A172 (cell line): ENCODE measurements around the gene FFAR1. TPM values are rescaled to one million over a fixed set of nuclear protein-coding genes. Genes with fewer than 3 reads are reported as not detected.

Source experiments
- DNase-seq: peaks from one replicate; pipeline ENCODE4 v3.0.0-alpha.2; 2015; ENCODE audit warnings: low spot score
- total RNA-seq: library from RNA; depleted of rRNA; stranded (reverse); fragments of >200 nt; shearing (Covaris generic); gene quantifications from 2 replicates; pipeline ENCODE4 v1.2.3, GENCODE V29; 2014

FFAR1 gene
- total RNA-seq, 1 experiment from 2014 or later = not detected

DNA sequence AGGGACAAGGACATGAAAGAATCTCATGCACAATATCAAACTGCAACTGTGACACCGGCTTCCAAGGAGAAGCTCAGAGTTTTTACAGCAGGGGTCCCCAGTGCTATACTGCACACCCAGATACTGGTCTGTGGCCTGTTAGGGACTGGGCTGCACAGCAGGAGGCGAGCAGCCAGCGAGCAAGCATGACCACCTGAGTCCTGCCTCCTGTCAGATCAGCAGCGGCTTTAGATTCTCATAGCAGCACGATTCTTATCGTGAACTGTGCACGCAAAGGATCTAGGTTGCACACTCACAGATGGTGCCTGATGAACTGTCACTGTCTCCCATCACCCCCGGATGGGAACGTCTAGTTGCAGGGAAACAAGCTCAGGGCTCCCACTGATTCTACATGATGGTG is 31.8 kb upstream of the FFAR1 start:
- DNase-seq = no peak

DNA sequence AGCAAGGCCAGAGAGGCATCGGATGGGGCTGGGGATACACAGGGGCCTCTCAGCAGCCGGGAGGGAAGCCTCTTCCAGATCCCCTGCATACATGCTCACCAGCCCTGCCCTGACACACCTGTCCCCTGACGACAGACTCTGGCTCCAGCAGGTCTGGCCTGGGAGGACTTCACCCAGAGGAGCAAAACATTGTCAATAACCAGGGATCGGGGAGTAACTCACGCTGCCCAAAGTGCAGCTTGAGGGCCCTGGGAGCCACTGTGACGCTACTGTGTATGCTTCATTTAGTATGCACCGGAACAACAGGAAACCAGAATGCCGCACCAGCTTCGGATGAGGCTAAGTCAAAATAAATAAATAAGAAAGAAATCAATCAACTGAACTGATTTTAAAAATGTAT is 31.1 kb upstream of the FFAR1 start:
- DNase-seq = no peak

DNA sequence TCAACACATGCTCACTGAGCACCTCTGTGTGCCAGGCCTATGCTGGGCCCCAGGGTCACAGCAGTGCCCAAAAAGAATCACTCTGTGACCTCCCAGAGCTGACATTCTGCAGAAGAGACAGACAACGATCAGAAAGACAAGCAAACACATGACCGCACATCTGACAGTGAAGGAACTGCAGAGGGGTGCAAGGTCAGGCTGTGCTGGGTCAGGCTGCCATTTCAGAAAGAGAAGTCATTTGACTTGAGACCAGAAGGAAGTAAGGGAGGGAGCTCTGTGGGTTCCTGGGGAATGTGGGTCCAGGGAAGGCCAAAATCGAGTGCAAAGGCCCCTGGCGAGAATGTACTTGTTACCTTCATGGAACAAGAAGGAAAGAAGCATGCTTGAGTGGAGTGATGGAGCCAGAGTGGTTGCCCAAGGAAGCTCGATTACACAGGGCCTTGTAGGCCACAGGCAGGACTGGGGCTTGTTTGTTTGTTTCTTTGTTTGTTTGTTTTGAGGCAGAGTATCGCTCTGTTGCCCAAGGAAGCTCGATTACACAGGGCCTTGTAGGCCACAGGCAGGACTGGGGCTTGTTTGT is 30.1 kb upstream of the FFAR1 start:
- DNase-seq = no peak

DNA sequence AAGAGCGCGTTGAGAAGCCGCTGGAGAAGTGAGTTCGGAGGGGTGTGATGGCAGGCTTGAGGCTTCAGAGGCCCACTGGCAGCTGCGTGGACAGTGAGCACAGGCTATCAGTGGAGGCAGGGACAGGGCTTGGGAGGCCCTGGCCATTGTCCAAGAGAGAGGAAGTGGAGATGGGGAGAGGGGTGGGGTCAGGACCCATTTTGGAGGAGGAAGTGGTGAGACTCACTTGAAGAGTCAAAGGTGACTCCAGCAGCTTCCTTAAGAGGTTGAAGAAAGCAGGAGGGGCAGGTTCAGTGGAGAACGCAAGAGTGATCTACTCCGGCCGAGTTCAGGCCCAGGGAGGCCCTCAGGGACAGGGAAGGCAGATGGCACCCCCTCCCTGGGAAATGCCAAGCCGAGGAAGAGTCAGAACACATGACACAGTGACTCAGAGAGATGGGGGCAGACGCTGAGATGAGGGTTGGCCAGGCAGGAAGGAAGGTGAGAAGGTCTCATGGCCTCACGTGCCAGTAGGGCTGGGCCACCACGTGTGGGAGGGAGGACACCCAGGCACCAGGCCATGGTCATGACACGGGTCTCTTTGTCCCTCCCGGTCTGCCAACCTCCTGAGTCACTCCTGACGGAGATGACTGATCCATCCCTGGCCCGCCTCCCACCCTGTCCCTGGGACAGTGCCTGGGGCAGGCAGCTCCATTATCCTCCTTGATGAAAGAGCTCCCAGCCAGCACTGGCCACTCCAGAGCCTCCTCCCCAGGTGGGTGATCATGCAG is 28.8 kb upstream of the FFAR1 start:
- peak; percentile 100 for DNase-seq

- no peak for DNase-seq
Observed at GRCh38 chr19:35320065-35320713, 27.5 kb upstream of the FFAR1 start.

GRCh38 chr19:35321291-35321690 is 26.4 kb upstream of the FFAR1 start:
- DNase-seq = no peak

DNA sequence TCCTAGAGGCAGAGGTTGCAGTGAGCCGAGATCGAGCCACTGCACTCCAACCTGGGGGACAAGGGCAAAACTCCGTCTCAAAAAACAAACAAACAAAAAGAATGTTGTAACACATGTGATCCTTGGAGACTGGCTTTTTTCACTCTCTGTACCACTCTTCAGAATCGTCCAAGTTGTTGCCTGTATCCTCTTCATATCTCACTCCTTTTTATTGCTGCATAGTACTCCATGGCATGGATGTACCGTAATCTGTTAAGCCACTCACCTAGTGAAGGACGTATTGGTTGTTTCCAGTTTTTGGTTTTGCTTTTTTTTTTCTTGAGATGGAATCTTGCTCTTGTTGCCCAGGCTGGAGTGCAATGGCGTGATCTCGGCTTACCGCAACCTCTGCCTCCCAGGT is 25.7 kb upstream of the FFAR1 start:
- DNase-seq = no peak

- no peak for DNase-seq
Observed at GRCh38 chr19:35327642-35328041, 20.1 kb upstream of the FFAR1 start.

GRCh38 chr19:35328851-35329285 is 18.8 kb upstream of the FFAR1 start, which contains the start of gene CD22:
TSS of gene CD22 (plus strand) at chr19:35329187. CDS start at chr19:35332041, 2,854 bp downstream.
- DNase-seq = no peak

GRCh38 chr19:35329323-35329722 is 18.4 kb upstream of the FFAR1 start:
- no peak for DNase-seq

- DNase-seq = no peak
Observed at GRCh38 chr19:35330475-35330874, 17.2 kb upstream of the FFAR1 start.

- no peak for DNase-seq
Observed at GRCh38 chr19:35331551-35332214, 16.0 kb upstream of the FFAR1 start.

DNA sequence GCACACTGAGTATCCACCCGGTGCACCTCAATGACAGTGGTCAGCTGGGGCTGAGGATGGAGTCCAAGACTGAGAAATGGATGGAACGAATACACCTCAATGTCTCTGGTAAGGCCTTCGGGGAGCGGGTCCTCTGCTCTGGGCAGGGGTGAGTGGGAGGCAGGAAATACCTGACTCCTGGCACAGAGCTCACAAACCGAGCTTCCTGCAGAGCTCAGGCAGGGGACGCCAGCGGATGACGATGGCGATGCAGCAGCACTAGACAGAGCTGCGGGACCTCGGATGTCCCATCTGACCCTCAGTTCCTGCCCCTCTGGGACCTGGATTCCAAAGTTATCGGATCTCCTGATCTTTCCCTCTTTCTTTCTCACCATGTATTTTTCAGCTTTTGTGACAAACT is 14.9 kb upstream of the FFAR1 start:
- DNase-seq = no peak

DNA sequence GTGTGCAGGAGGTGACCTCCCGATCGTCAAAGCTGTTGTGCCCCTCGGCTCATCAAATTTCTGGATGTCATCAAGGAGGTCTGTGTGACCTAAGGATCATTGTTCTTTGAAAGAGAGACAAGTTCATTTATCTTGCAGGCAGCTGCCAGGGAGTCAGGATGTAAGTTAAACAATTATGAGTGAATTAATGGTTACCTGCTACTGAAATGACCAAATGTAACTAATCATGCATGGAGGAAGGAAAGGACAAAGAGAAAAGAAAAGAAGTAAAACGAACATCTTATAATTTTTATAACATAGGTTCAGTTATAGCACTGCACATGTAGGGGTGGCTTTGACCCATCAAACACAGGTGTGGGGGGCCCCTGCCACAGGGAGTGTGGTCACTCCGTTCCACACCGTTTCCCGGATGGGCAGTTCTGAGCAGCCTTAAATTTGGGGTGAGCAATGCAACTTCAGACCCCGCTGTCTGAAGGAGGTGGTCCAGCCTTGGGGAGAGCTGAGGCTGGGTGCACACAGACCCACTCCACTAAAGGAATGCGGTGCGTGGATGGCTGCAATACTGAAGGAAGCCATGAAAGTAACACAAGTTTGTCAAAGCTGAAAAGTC is 13.5 kb upstream of the FFAR1 start:
- DNase-seq = no peak

DNA sequence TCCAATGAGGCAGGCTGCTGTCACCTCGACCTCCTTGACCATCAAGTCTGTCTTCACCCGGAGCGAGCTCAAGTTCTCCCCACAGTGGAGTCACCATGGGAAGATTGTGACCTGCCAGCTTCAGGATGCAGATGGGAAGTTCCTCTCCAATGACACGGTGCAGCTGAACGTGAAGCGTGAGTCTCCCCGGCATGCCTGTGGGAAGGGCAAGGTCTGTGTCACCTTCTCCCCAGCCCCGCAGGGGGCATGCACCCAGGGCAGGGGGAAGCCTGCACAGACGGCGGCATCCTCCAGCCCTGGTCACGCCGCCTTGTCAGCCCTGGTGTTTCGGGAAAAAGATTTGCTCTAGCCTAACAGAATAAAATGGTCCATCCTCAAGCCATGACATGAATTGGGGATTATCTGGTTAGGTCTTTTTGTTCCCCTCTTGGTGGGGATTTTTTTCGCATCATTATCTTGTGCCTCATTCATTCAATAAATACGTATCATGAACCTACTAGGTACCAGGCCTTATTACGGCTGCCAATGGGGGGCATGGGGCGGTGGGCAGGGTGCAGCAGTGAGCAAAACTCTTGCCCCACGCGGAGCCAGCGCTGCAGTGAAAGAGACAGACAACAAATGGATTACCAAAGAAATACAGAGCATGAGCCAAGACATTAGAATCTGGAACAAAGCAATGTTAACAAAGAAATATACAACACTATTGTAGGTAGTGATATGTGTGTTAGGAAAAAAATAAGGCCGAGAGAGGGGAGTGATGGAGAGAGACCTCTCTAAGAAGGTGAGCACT is 11.3 kb upstream of the FFAR1 start:
- DNase-seq = no peak

DNA sequence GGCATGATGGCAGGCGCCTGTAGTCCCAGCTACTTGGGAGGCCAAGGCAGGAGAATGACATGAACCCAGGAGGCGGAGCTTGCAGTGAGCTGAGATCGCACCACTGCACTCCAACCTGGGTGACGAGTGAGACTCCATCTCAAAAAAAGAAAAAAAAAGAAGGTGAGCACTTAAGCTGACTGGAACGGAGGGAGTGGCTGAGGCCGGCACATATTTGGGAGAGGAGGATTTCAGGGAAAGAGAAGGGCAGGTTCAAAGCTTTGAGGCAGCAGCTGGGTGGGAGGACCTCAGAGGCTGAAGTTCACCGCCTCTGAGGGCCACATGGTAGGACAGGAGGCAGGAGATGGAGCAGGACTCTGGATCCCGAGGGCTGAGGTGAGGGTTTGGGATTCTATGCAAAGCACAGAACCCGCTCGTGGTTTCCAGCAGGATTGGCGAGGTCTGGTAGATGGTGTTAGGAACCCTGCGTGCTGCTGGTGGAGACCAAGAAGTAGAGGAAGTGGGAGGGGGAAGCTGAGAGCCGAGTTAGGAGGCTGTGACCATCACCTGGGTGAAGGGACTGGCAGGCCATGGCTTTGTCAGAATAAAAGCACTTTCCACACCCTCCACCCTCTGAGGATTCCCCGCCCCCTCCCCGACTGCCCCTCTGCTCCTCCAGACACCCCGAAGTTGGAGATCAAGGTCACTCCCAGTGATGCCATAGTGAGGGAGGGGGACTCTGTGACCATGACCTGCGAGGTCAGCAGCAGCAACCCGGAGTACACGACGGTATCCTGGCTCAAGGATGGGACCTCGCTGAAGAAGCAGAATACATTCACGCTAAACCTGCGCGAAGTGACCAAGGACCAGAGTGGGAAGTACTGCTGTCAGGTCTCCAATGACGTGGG is 10.4 kb upstream of the FFAR1 start:
- DNase-seq = no peak

DNA sequence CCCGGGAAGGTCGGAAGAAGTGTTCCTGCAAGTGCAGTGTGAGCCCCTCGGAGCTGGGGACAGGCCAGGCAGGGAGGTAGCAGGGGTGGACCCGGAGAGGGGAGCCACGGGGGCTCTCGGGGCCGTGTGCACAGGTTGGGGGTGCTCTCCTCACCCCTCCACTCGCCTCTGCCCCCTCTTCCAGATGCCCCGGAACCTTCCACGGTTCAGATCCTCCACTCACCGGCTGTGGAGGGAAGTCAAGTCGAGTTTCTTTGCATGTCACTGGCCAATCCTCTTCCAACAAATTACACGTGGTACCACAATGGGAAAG is 9.8 kb upstream of the FFAR1 start:
- DNase-seq = no peak

- no peak for DNase-seq
Observed at GRCh38 chr19:35340431-35340830, 7.3 kb upstream of the FFAR1 start.

- no peak for DNase-seq
Observed at GRCh38 chr19:35341006-35341405, 6.7 kb upstream of the FFAR1 start.

DNA sequence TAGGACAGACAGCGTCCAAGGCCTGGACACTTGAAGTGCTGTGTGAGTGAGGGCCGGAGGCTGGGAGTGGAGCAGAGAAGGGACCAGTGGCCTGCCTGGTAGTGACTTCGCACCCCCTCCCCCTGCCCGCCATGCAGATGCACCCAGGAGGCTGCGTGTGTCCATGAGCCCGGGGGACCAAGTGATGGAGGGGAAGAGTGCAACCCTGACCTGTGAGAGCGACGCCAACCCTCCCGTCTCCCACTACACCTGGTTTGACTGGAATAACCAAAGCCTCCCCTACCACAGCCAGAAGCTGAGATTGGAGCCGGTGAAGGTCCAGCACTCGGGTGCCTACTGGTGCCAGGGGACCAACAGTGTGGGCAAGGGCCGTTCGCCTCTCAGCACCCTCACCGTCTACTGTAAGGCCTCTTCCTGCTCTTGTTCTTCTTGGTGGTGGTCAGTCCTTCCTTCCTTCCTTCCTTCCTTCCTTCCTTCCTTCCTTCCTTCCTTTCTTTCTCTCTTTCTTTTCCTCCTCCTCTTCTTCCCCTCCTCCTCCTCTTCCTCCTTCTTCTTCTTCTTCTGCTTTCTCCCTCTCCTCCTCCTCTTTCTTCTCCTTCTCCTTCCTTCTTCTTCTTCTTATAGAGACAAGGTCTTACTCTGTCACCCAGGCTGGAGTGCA is 6.0 kb upstream of the FFAR1 start:
- no peak for DNase-seq
